ENCODE measurements around the gene CLIC2. TPM values are rescaled to one million over a fixed set of nuclear protein-coding genes. Genes with fewer than 3 reads are reported as not detected.
A peak's percentile ranks its signal among the peaks of the same experiment; 100 is the strongest.
"Not testable (repeated sequence)": the region's sequence is repeated elsewhere in the genome, so short reads cannot be mapped to it uniquely, and the experiment has no call there.

The CLIC2 gene
- polyA plus RNA-seq, 4 donors: 0.89 to 9.9 (median 5.8) TPM

DNA sequence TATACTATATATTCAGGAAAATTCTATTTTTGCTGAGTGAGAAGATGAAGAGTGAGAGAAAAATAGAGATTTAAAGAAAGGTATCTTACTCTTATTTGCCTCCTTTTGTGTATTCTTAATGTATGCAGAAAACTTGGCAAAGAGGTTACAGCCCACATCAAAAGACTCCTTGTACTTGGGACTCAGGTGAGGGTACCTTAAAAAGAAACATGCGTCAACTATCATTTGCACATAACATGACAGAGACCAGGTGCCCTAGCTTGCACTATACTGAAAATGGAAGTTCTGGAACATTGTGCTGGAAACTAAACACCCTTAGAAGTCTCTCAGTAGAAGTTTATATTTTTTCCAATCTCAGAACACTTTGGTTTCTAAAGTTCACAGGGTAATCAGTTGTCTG is 54.5 kb downstream of the CLIC2 start:
- DNase-seq (no peak), FAIRE-seq (no peak)
- Histone ChIP-seq H3K9me3 (ENCODE audit: control insufficient read depth in 2 of 2, insufficient read depth in 1 of 2, low read depth in 1 of 2, low read length in 1 of 2) (no peaks in the 10 kb centered on the region), H3K4me3 (ENCODE audit: low read depth in 1 of 3, low read length in 3 of 3) (no peak overlapping the region), H3K36me3 (ENCODE audit: control insufficient read depth in 3 of 3, insufficient read depth in 2 of 3, low read depth in 1 of 3, low read length in 3 of 3) (no peaks in the 10 kb centered on the region), H3K27me3 (ENCODE audit: control insufficient read depth in 3 of 3, insufficient read depth in 3 of 3, low read length in 3 of 3) (no peaks in the 10 kb centered on the region), H3K4me1 (ENCODE audit: control insufficient read depth in 3 of 3, insufficient read depth in 2 of 3, low read depth in 1 of 3, low read length in 2 of 3) (no peaks in the 10 kb centered on the region), H3K27ac (ENCODE audit: low read depth in 1 of 3, low read length in 2 of 3) (no peak overlapping the region)
- WGBS, 3 donors: 85 to 88% (median 88%) methylated on average over 1 of the region's 1 CpG

DNA sequence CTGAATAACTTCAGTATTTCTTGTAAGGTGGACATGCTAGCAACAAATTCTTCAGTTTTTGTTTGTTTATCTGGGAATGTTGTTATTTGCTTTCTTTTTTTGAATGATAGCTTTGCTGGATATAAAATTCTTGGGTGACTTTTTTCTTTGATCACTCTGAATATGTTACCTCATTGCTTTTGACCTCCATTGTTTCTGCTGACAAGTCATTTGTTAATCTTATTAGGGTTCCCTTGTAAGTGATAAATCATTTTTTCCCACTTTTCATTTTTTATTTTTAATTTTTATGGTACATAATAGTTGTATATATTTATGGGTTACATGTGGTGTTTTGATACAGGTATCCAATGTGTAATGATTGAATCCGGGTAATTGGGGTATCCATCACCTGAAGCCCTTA is 63.4 kb downstream of the CLIC2 start:
- no peak for FAIRE-seq
- 92 to 94% (median 93%) methylated on average over 1 of the region's 1 CpG for WGBS, 3 donors
- no peak overlapping the region for H3K4me3 ChIP-seq (ENCODE audit: low read depth in 1 of 3, low read length in 3 of 3)

DNA sequence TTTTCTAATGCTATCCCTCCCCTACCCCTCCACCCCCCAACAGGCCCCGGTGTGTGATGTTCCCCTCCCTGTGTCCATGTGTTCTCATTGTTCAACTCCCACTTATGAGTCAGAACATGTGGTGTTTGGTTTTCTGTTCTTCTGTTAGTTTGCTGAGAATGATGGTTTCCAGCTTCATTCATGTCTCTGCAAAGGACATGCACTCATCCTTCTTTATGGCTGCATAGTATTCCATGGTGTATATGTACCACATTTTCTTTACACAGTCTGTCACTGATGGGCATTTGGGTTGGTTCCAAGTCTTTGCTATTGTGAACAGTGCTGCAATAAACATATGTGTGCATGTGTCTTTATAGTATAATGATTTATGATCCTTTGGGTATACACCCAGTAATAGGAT is 66.4 kb downstream of the CLIC2 start:
- H3K4me3 ChIP-seq (ENCODE audit: low read depth in 1 of 3, low read length in 3 of 3); H3K4me1 ChIP-seq (ENCODE audit: control insufficient read depth in 3 of 3, insufficient read depth in 2 of 3, low read depth in 1 of 3, low read length in 2 of 3); H3K36me3 ChIP-seq (ENCODE audit: control insufficient read depth in 3 of 3, insufficient read depth in 2 of 3, low read depth in 1 of 3, low read length in 3 of 3); DNase-seq; H3K9me3 ChIP-seq (ENCODE audit: control insufficient read depth in 2 of 2, insufficient read depth in 1 of 2, low read depth in 1 of 2, low read length in 1 of 2); H3K27ac ChIP-seq (ENCODE audit: low read depth in 1 of 3, low read length in 2 of 3); FAIRE-seq; H3K27me3 ChIP-seq (ENCODE audit: control insufficient read depth in 3 of 3, insufficient read depth in 3 of 3, low read length in 3 of 3): not testable (repeated sequence)
- 80 to 89% methylated on average over 1 of the region's 1 CpG; no CpG with 5 or more reads in 1 of the 3 donors for WGBS, 3 donors

More for the DNA sequence above, 63.4 kb downstream of the CLIC2 start:
- no peaks in the 10 kb centered on the region for H3K9me3 ChIP-seq (ENCODE audit: control insufficient read depth in 2 of 2, insufficient read depth in 1 of 2, low read depth in 1 of 2, low read length in 1 of 2)
- no peaks in the 10 kb centered on the region for H3K4me1 ChIP-seq (ENCODE audit: control insufficient read depth in 3 of 3, insufficient read depth in 2 of 3, low read depth in 1 of 3, low read length in 2 of 3)
- H3K36me3 ChIP-seq (ENCODE audit: control insufficient read depth in 3 of 3, insufficient read depth in 2 of 3, low read depth in 1 of 3, low read length in 3 of 3): no peaks in the 10 kb centered on the region
- no peak for DNase-seq
- no peak overlapping the region for H3K27ac ChIP-seq (ENCODE audit: low read depth in 1 of 3, low read length in 2 of 3)
- no peaks in the 10 kb centered on the region for H3K27me3 ChIP-seq (ENCODE audit: control insufficient read depth in 3 of 3, insufficient read depth in 3 of 3, low read length in 3 of 3)

DNA sequence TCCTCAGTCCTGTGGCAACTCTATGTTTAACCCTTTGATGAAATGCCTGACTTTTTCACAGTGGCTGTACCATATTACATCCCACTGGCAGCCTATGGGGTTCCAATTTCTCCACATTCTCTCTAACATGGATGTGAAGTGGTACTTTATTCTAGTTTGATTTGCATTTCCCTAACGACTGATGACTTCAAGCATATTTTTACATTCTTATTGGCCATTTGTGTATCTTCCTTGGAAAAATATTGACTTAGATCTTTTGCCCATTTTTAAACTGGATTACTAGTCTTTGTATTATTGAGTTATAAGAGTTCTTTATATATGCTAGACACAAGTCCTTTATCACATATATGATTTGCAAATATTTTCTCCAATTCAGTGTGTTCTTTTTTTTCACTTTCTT is 68.0 kb downstream of the CLIC2 start:
- H3K27me3 ChIP-seq (ENCODE audit: control insufficient read depth in 3 of 3, insufficient read depth in 3 of 3, low read length in 3 of 3): peaks cover 0 to 6% (median 0%) of the 10 kb centered on the region in 3 donors
- H3K4me1 ChIP-seq (ENCODE audit: control insufficient read depth in 3 of 3, insufficient read depth in 2 of 3, low read depth in 1 of 3, low read length in 2 of 3): no peaks in the 10 kb centered on the region
- no peaks in the 10 kb centered on the region for H3K36me3 ChIP-seq (ENCODE audit: control insufficient read depth in 3 of 3, insufficient read depth in 2 of 3, low read depth in 1 of 3, low read length in 3 of 3)
- 84 to 93% (median 86%) methylated on average over 1 of the region's 1 CpG for WGBS, 3 donors
- no peaks in the 10 kb centered on the region for H3K9me3 ChIP-seq (ENCODE audit: control insufficient read depth in 2 of 2, insufficient read depth in 1 of 2, low read depth in 1 of 2, low read length in 1 of 2)
- no peak overlapping the region for H3K4me3 ChIP-seq (ENCODE audit: low read depth in 1 of 3, low read length in 3 of 3)
- no peak for FAIRE-seq
- H3K27ac ChIP-seq (ENCODE audit: low read depth in 1 of 3, low read length in 2 of 3): no peak overlapping the region
- no peak for DNase-seq

DNA sequence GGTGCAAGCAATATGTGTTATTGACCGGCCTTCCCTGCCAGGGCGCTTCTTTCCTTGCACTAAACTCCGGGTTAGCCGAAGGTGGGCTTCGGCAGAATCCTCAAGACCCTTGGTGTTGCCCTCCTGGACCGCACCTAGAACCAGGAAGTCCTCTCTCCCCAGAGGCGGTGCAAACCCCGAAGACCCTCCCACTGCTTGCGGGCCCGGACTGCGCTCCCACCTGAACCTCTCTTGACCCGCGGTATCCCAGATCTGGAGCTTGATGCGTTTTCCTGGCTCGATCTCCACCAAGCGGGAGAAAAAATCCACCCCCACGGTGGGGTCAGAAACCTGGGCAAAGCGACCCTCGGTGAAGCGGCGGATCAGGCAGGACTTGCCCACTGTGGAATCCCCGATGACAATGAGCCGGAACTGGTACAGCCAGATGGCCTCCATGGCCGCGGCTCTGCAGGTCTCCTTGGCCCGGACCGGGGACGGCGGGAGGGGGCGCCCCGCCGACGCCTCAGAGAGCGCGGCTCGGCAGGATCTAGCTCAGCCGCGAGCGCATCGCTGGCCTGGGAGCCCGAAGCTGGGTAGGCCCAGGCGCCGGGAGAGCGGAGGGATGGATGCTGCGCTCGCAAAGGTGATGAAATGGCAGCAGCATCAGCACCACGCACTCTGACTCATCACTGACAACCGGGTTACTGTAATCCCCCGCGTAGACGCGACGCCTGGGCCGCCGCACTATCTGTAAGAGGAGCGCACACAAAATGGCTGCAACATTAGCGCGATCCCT is 70.4 kb downstream of the CLIC2 start, which contains the start of gene RAB39B:
RAB39B (minus strand) TSS at position 638 of the 775 bp plus-strand sequence; CDS start at position 435, 203 bp downstream.
- WGBS, 3 donors: 2 to 36% (median 14%) methylated on average over 28 to 58 of the region's 58 CpGs
- H3K4me1 ChIP-seq (ENCODE audit: control insufficient read depth in 3 of 3, insufficient read depth in 2 of 3, low read depth in 1 of 3, low read length in 2 of 3): no peaks in the 10 kb centered on the region
- no peak for FAIRE-seq
- H3K9me3 ChIP-seq (ENCODE audit: control insufficient read depth in 2 of 2, insufficient read depth in 1 of 2, low read depth in 1 of 2, low read length in 1 of 2): no peaks in the 10 kb centered on the region
- H3K36me3 ChIP-seq (ENCODE audit: control insufficient read depth in 3 of 3, insufficient read depth in 2 of 3, low read depth in 1 of 3, low read length in 3 of 3): no peaks in the 10 kb centered on the region
- peak within 1 kb of the TSS; percentile 19 to 50 (median 27) for H3K4me3 ChIP-seq (ENCODE audit: low read depth in 1 of 3, low read length in 3 of 3)
- H3K27me3 ChIP-seq (ENCODE audit: control insufficient read depth in 3 of 3, insufficient read depth in 3 of 3, low read length in 3 of 3): peaks cover 0 to 6% (median 0%) of the 10 kb centered on the region in 3 donors
- peak; percentile 13 to 47 for DNase-seq
- peak within 1 kb of the TSS in 1 of 3 donors; percentile 49 for H3K27ac ChIP-seq (ENCODE audit: low read depth in 1 of 3, low read length in 2 of 3)

DNA sequence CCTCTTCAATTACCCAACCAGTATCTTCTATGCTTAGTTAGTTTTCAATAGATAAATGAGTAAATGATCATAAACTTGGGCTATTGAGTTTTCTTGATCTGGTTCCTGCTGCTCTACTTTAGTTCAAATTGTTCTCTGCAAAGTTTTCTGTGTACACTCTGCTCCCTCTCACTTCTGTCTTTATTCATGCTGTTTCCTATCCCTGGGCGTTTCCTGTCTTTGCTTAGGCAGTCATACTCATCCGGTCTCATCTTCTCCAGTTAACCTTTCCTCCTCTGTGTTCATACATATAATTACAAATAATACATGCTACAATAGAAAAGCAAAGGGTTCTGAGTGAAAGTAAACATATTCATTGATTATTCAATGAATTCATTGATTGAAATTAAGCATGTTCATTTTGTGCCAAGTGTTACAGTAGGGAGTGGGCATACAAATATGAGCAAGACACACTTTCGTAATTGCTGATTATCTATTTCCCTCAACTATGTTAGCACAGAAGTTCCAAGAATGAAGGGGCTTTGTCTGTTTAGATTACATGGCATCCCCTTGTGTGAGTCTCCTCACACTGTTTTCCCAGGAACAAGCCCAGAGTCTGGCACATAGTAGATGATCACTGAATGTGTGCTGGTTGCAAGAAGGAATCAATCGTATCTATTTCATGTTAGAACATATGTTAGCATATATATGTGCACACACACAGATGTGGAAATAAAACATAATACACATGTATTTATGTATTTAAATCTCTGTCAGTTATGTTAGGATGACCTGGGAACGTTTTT is 71.3 kb downstream of the CLIC2 start:
- Histone ChIP-seq H3K4me3 (ENCODE audit: low read depth in 1 of 3, low read length in 3 of 3) (peak overlapping the region in 1 of 3 donors; percentile 50), H3K9me3 (ENCODE audit: control insufficient read depth in 2 of 2, insufficient read depth in 1 of 2, low read depth in 1 of 2, low read length in 1 of 2) (no peaks in the 10 kb centered on the region), H3K27ac (ENCODE audit: low read depth in 1 of 3, low read length in 2 of 3) (no peak overlapping the region), H3K4me1 (ENCODE audit: control insufficient read depth in 3 of 3, insufficient read depth in 2 of 3, low read depth in 1 of 3, low read length in 2 of 3) (no peaks in the 10 kb centered on the region), H3K27me3 (ENCODE audit: control insufficient read depth in 3 of 3, insufficient read depth in 3 of 3, low read length in 3 of 3) (peaks cover 0 to 6% (median 0%) of the 10 kb centered on the region in 3 donors), H3K36me3 (ENCODE audit: control insufficient read depth in 3 of 3, insufficient read depth in 2 of 3, low read depth in 1 of 3, low read length in 3 of 3) (no peaks in the 10 kb centered on the region)
- peak in 1 of 2 donors; percentile 1 for DNase-seq
- no peak for FAIRE-seq
- WGBS, 3 donors: 32 to 45% (median 44%) methylated on average over 5 of the region's 5 CpGs

DNA sequence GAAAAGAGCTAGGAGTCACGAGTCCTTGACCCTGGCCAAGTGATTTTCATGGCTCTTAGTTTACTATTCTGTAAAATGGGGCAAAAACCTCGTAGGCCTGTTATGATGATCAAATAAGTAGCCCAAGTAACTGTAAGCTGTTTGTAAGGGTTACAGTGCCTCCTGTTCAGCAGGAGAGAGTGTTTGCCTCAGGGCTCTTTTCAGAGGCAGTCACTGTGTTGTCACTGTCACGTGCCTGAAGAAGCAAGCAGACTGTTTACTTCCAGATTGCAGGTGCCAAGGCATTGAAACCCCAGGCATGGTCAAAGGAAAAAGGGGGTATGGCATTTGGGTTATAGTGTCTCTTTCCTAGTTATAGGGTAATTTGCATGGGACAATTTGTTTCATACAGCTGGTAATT is 74.7 kb downstream of the CLIC2 start:
- peaks cover 0 to 6% (median 0%) of the 10 kb centered on the region in 3 donors for H3K27me3 ChIP-seq (ENCODE audit: control insufficient read depth in 3 of 3, insufficient read depth in 3 of 3, low read length in 3 of 3)
- 37 to 70% (median 45%) methylated on average over 3 of the region's 3 CpGs for WGBS, 3 donors
- DNase-seq (no peak), FAIRE-seq (no peak)
- H3K4me3 ChIP-seq (ENCODE audit: low read depth in 1 of 3, low read length in 3 of 3): no peak overlapping the region
- no peaks in the 10 kb centered on the region for H3K9me3 ChIP-seq (ENCODE audit: control insufficient read depth in 2 of 2, insufficient read depth in 1 of 2, low read depth in 1 of 2, low read length in 1 of 2)
- no peaks in the 10 kb centered on the region for H3K36me3 ChIP-seq (ENCODE audit: control insufficient read depth in 3 of 3, insufficient read depth in 2 of 3, low read depth in 1 of 3, low read length in 3 of 3)
- H3K27ac ChIP-seq (ENCODE audit: low read depth in 1 of 3, low read length in 2 of 3): no peak overlapping the region
- no peaks in the 10 kb centered on the region for H3K4me1 ChIP-seq (ENCODE audit: control insufficient read depth in 3 of 3, insufficient read depth in 2 of 3, low read depth in 1 of 3, low read length in 2 of 3)

DNA sequence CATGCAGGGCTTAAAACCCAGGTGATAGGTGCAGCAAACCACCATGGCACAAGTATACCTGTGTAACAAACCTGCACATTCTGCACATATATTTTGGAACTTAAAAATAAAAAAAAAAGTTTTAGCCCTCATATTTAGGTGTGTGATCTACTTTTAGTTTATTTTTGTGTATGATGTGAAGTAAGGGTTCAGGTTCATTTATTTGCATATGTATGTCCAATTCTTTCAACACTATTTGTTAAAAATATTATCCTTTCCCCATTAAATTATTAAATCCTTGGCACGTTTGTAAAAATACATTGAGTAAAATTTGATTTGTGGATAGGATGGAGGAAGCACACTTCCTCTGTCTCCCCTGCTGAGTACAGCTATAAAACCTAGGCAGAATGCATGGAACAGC is 83.0 kb downstream of the CLIC2 start:
- Histone ChIP-seq H3K36me3 (ENCODE audit: control insufficient read depth in 3 of 3, insufficient read depth in 2 of 3, low read depth in 1 of 3, low read length in 3 of 3) (no peaks in the 10 kb centered on the region), H3K9me3 (ENCODE audit: control insufficient read depth in 2 of 2, insufficient read depth in 1 of 2, low read depth in 1 of 2, low read length in 1 of 2) (no peaks in the 10 kb centered on the region), H3K4me1 (ENCODE audit: control insufficient read depth in 3 of 3, insufficient read depth in 2 of 3, low read depth in 1 of 3, low read length in 2 of 3) (no peaks in the 10 kb centered on the region), H3K27me3 (ENCODE audit: control insufficient read depth in 3 of 3, insufficient read depth in 3 of 3, low read length in 3 of 3) (no peaks in the 10 kb centered on the region), H3K27ac (ENCODE audit: low read depth in 1 of 3, low read length in 2 of 3) (no peak overlapping the region), H3K4me3 (ENCODE audit: low read depth in 1 of 3, low read length in 3 of 3) (no peak overlapping the region)
- DNase-seq: no peak
- no peak for FAIRE-seq
- WGBS, 3 donors: 47 to 80% (median 74%) methylated on average over 1 of the region's 1 CpG

All from small intestine (tissue), 7 donors.